ENCODE data around the gene ZNF543.
"Not testable (repeated sequence)": the region's sequence is repeated elsewhere in the genome, so short reads cannot be mapped to it uniquely, and the experiment has no call there.

Gene ZNF543

DNA sequence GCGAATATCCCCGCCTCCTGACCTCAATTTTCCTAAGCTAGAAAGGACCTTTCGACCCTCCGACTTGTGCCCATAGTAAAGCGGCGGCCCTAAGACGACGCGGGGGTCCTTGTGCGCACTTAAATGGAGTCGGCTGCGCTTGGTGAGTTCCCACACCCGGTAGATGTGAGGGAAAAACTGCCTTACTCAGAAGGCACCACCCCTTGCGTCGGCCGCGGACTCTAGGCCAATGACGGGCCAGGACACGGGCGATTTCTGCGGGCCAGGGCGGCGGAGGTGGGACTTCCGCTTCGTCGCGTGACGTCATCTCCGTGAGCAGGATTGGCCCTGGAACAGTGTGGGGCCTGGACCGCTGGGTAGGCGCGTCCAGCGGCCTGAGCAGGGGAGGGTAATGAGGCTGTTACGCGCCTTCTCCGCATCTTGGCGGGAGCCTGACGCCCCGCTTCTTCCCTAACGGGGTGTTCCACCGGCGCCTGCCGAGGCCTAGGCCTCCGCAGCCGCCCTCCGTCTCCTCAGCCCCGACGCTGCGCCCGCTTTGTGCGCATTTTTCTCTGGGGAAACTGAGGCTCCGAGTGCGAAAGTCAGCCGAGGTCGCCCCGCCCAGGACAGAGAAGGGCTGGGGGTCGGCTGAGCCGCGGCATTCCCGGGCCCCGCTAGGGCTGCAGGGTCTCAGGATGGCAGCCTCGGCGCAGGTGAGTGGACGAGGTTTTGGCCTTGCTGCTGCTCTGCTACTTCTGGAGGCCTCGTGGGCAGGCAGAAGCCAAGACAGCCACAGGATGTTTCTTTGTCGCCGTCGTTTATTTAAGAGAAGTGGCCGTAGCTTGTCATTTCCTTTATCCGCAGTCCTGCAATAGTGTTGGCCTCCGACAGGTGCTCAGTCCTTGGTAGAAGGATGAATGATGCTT lies at the start of gene ZNF543:
ZNF543 (plus strand) TSS at position 293 of the 905 bp plus-strand sequence; CDS start at position 675, 382 bp downstream.
- peak; percentile 90 for DNase-seq

DNA sequence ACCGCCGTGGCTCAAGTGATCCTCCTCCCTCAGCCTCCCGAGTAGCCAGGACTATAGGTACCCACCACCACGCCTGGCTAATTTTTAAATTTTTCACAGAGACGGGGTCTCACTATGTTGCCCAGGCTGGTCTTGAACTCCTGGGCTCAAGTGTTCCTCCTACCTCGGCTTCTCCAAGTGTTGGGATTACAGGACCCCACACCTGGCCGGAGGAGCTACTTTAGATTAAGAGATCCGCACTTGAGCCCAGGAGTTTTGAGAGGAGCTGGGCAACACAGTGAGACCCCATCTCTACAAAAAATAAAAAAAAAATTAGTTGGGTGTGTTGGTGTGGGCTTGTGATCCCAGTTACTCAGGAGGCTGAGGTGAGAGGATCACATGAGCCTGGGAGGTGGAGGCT lies 49.0 kb upstream of the ZNF543 start:
- no peak for DNase-seq

GRCh38 chr19:57273014-57273413 lies 47.3 kb upstream of the ZNF543 start:
- DNase-seq, result no peak

GRCh38 chr19:57276430-57276829 lies 43.8 kb upstream of the ZNF543 start:
- no peak for DNase-seq

GRCh38 chr19:57278481-57278880 lies 41.8 kb upstream of the ZNF543 start:
- not testable (repeated sequence) for DNase-seq

GRCh38 chr19:57279418-57280164 lies 40.7 kb upstream of the ZNF543 start:
- DNase-seq, result peak; percentile 88

GRCh38 chr19:57280165-57280961 lies 39.9 kb upstream of the ZNF543 start, which contains the start of gene ZNF460:
Gene ZNF460, plus strand, starts transcription at chr19:57280485. Its CDS starts 322 bp downstream, at chr19:57280807.
- peak; percentile 94 for DNase-seq

DNA sequence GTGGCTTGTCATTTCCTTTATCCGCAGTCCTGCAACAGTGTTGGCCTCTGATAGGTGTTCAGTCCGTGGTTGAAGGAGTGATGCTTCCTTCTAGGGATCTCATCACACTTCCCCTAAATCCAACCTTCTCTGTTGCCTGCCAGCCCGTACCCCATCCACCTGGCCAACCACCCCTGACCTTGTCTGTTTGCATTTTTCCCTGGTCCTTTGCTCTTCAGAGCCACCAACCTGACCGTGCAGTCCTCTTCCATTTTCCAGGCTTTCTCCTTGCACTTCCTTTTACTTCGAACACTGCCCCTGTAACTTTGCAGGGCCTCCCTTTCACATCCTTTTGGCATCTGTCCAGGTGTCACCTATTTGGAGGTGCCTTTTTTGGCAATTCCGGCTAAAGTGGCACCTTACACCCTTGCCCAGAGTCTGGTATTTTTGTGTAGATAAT lies 39.3 kb upstream of the ZNF543 start:
- no peak for DNase-seq

DNA sequence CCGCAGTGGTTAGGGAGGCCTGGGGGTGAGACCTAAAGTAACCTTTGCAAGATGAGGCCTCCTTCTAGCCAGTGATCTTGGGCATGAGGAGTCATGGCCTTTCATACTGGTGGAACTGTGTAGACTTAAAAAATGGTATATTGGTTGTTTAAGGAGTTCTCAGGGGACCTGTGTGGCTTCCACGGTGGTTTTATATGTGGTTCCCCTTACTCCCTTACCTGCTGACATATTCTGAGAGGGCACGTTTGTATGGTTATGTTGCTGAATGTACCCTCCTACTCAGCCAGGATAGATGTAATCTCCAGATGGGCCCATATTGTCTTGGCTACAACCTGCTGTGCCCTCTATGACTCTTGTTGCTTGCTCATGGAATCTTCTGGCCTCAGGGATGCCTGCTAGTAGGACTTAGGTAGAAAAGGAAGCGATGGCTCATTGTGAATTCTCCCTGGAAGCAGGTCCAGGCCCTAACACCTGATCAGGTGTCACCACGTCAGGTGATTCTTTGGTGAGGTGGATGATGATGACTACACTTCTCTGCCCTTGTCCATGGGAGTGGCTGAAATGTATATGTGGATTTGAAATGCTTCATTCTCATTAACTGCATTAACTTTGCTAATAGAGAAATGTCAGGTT lies 38.1 kb upstream of the ZNF543 start:
- DNase-seq, result no peak

- no peak for DNase-seq
Observed at GRCh38 chr19:57288373-57288772, 31.9 kb upstream of the ZNF543 start.

- no peak for DNase-seq
Observed at GRCh38 chr19:57290970-57291369, 29.3 kb upstream of the ZNF543 start.

DNA sequence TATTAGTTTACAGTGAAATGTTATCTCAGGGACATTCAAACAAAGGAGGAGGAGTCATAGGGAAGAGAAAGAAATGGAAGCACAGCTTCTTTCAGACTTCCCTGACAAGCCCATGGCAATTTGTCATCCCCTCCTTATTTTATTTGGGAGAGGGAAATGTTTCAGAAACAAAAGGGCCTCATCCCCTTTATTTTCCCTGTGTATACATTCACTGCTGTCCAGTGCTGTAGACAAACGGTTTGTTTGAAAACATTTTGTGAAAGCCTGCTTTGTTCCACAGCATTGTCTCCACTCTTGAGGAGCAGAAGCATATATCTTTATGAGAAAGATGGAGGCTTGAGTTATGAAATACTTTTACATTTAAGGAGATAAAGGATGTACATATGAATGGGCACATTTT lies 27.7 kb upstream of the ZNF543 start:
- no peak for DNase-seq

DNA sequence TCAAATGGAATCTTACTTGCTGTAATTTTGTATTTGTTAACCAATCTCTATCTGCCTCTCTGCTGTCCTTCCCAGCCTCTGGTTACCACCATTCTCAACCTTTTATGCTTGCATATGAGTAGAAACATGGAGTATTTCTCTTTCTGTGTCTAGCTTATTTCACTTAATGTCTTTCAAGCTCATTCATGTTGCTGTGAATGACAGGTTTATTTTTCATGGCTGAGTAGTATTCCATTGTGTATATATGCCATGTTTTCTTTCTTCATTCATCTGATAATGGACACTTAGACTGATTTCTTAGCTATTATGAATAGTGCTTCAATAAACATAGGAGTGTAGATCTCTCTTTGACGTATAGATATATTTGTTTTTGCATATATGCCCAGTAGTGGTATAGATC lies 26.6 kb upstream of the ZNF543 start:
- no peak for DNase-seq

- DNase-seq, result no peak
Observed at GRCh38 chr19:57302020-57302465, 18.2 kb upstream of the ZNF543 start.

DNA sequence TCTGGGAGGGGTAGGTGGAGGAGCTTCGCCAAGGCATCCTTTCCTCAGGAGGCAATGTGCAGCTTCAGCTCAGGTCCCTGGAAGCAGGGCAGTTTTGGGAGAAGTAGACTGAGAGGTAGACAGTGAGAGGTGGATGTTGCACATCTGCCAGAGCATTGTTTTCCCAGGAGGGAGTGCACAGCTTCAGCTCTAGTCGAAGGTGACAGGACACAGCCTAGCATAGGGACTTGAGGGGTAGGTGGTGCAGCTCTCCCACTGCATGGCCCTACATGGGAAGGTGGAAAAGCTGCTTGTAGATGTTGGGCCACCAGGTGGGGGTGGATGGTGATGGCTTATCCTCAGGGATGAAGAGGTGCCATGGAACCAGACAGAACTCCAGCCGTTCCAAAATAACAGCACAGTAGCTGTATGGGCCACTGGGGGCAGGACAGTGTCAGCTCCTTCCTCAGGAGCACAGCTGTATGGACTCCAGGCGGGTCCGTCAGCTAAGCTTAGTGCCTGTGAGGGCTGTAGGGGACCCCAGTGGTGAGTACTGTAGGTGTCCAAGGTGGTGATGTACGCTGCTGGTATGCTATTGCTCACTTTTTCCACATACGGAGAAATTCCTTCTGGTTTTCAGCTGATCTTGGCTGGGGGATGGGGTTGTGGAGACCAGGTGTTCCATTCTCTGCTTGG lies 17.4 kb upstream of the ZNF543 start:
- DNase-seq, result no peak

DNA sequence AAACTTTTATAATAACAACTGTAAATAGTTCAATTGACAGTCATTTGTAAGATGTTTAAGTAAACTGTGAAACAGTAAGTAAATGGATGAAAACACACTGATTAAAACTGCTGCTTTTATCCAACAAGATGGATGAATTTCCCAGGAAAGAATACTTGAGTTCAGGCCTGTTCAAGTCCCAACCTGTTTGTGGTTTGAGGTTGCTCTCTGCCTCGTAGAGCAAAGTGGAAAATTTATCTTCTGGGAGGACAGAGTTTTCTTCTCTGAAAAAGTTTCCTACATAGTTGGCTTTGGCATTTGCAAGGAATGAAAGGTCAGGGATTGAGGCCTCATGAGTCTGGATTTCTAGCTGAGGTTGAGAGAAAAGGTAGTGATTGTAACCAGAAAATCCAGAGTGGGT lies 15.2 kb upstream of the ZNF543 start:
- no peak for DNase-seq

GRCh38 chr19:57308514-57308913 lies 11.8 kb upstream of the ZNF543 start:
- DNase-seq, result no peak

DNA sequence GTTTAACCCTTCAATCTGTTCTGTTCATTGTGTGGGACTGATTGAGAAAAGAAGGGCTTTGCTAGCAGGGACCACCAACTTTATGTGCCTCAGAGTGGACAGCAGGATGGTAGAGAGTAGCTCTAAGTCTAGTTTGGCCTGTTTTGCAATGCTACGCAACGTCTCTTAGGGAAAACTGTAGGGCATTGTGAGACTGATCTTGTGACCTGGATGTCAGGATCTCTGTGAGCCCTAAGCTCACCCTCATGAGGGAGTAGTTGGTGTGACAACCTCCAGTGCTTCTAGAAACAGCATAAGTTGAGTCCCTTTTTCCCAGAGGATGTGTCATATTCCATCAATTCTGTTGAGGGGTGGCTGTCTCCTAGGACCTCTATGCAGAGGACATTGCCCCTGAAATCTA lies 9.5 kb upstream of the ZNF543 start:
- no peak for DNase-seq

- no peak for DNase-seq
Observed at GRCh38 chr19:57314146-57314545, 6.1 kb upstream of the ZNF543 start.

GRCh38 chr19:57317503-57317902 lies 2.8 kb upstream of the ZNF543 start:
- DNase-seq, result no peak

GRCh38 chr19:57319869-57320179 lies 448 bp upstream of the ZNF543 start:
- no peak for DNase-seq

GRCh38 chr19:57321116-57321515 lies 844 bp downstream of the ZNF543 start:
- DNase-seq, result no peak

Data from NCI-H510A (cell line).